Measurements from ENCODE around the gene ZFPM1. TPM values are rescaled to one million over a fixed set of nuclear protein-coding genes. Genes with fewer than 3 reads are reported as not detected.

Gene ZFPM1
- total and polyA plus RNA-seq, 4 donors, result 0.19 to 12.8 (median 5.3) TPM

GRCh38 chr16:88404769-88405168 lies 48.3 kb upstream of the ZFPM1 start (continued):
- no peak for TF ChIP-seq REST (IDR thresholded peaks at IDR 0.05)
- no peak for TF ChIP-seq EGR1 (IDR thresholded peaks at IDR 0.05; ENCODE audit: low read depth in 2 of 2)
- TF ChIP-seq HNF4G (IDR thresholded peaks at IDR 0.05), result no peak
- no peak for TF ChIP-seq YY1 (IDR thresholded peaks at IDR 0.05)
- no peak for TF ChIP-seq JUND (IDR thresholded peaks at IDR 0.05)

GRCh38 chr16:88405216-88406060 lies 47.6 kb upstream of the ZFPM1 start:
- no peaks in the 10 kb centered on the region for H3K9me3 ChIP-seq (ENCODE audit: control insufficient read depth in 4 of 4, low read length in 3 of 4)
- TF ChIP-seq RAD21 (IDR thresholded peaks at IDR 0.05) (no peak), SP1 (IDR thresholded peaks at IDR 0.05) (no peak), HNF4G (IDR thresholded peaks at IDR 0.05) (no peak), RXRA (IDR thresholded peaks at IDR 0.05) (no peak), YY1 (IDR thresholded peaks at IDR 0.05) (no peak), EGR1 (IDR thresholded peaks at IDR 0.05; ENCODE audit: low read depth in 2 of 2) (no peak), FOXA1 (IDR thresholded peaks at IDR 0.05) (no peak), TAF1 (conservative IDR thresholded peaks at IDR 0.05) (no peak), REST (IDR thresholded peaks at IDR 0.05) (no peak), JUND (IDR thresholded peaks at IDR 0.05) (no peak), ATF3 (IDR thresholded peaks at IDR 0.05) (no peak), NR2F2 (IDR thresholded peaks at IDR 0.05) (no peak)
- H3K4me1 ChIP-seq (ENCODE audit: control insufficient read depth in 4 of 4, insufficient read depth in 4 of 4, low read length in 3 of 4), result no peaks in the 10 kb centered on the region
- no peaks in the 10 kb centered on the region for H3K36me3 ChIP-seq (ENCODE audit: control insufficient read depth in 4 of 4, insufficient read depth in 3 of 4, low read depth in 1 of 4, low read length in 3 of 4)
- H3K9ac ChIP-seq (ENCODE audit: low read depth in 1 of 2, low read length in 2 of 2), result no peak overlapping the region
- H3K4me3 ChIP-seq (ENCODE audit: low read depth in 1 of 3, low read length in 3 of 3), result no peak overlapping the region
- no peaks in the 10 kb centered on the region for H3K27me3 ChIP-seq (ENCODE audit: control insufficient read depth in 4 of 4, insufficient read depth in 4 of 4, low read length in 3 of 4)
- 62% methylated on average over 29 of the region's 29 CpGs for WGBS
- DNase-seq (ENCODE audit: low spot score), result no peak
- H3K27ac ChIP-seq (ENCODE audit: low read depth in 1 of 2, low read length in 2 of 2), result no peak overlapping the region

Data from liver (tissue), 9 donors.